NCI-H345 treated with DMSO at 0.1 percent for 48 hours (cell line): ENCODE measurements around the gene BRINP3.
"Not testable (repeated sequence)": the region's sequence is repeated elsewhere in the genome, so short reads cannot be mapped to it uniquely, and the experiment has no call there.

Source experiments
- DNase-seq: peaks from one replicate; lab custom pipeline; 2025; ENCODE audit not compliant: unreplicated experiment; lab: John Stamatoyannopoulos, UW

Gene BRINP3

GRCh38 chr1:190477762-190478148 lies at the start of gene BRINP3:
Gene BRINP3, minus strand, starts transcription at chr1:190477864.
- peak; percentile 50 for DNase-seq

- DNase-seq: no peak
Measured at GRCh38 chr1:190511554-190511953, 33.9 kb upstream of the BRINP3 start.

- no peak for DNase-seq
Measured at GRCh38 chr1:190507357-190507756, 29.7 kb upstream of the BRINP3 start.

- not testable (repeated sequence) for DNase-seq
Measured at GRCh38 chr1:190504539-190504938, 26.9 kb upstream of the BRINP3 start.

- DNase-seq: no peak
Measured at GRCh38 chr1:190497565-190497964, 19.9 kb upstream of the BRINP3 start.

GRCh38 chr1:190494451-190494850 lies 16.8 kb upstream of the BRINP3 start:
- no peak for DNase-seq

GRCh38 chr1:190491404-190491803 lies 13.7 kb upstream of the BRINP3 start:
- no peak for DNase-seq

- DNase-seq: no peak
Measured at GRCh38 chr1:190484045-190484444, 6.4 kb upstream of the BRINP3 start.

- no peak for DNase-seq
Measured at GRCh38 chr1:190480231-190480630, 2.6 kb upstream of the BRINP3 start.

- no peak for DNase-seq
Measured at GRCh38 chr1:190479516-190479915, 1.9 kb upstream of the BRINP3 start.

GRCh38 chr1:190479050-190479397 lies 1.4 kb upstream of the BRINP3 start:
- DNase-seq: peak; percentile 65

GRCh38 chr1:190478149-190479049 lies 735 bp upstream of the BRINP3 start:
- DNase-seq: peak; percentile 68

- DNase-seq: no peak
Measured at GRCh38 chr1:190476806-190477205, 858 bp downstream of the BRINP3 start.

- DNase-seq: no peak
Measured at GRCh38 chr1:190476321-190476720, 1.3 kb downstream of the BRINP3 start.

GRCh38 chr1:190475421-190476141 lies 2.1 kb downstream of the BRINP3 start:
- no peak for DNase-seq

GRCh38 chr1:190474650-190475211 lies 2.9 kb downstream of the BRINP3 start:
- no peak for DNase-seq

- DNase-seq: no peak
Measured at GRCh38 chr1:190474010-190474409, 3.7 kb downstream of the BRINP3 start.

- DNase-seq: no peak
Measured at GRCh38 chr1:190472494-190472893, 5.2 kb downstream of the BRINP3 start.

GRCh38 chr1:190472042-190472441 lies 5.6 kb downstream of the BRINP3 start:
- DNase-seq: no peak

- no peak for DNase-seq
Measured at GRCh38 chr1:190464690-190465089, 13.0 kb downstream of the BRINP3 start.

GRCh38 chr1:190456129-190456528 lies 21.5 kb downstream of the BRINP3 start:
- no peak for DNase-seq

GRCh38 chr1:190455631-190456030 lies 22.0 kb downstream of the BRINP3 start:
- no peak for DNase-seq
